ENCODE measurements around the gene CIP2A.

Gene CIP2A

DNA sequence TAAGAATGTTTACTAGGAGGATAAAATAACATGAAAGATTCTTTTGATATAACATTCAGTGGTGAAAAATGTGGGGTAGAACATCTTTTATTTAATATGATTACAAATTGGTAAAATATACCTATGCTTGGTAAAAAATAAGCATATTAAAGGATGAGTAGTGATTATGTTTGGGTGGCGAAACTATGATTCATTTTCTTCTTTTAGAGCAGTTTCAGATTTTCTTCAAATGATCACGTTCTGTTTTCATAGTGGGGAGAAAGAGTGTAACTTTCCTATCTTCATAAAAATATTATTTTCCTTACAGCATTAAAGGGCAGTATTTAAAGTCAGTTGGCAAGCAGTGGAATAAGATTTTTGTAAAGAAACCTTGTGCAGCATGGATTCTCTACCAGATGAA lies 15.8 kb upstream of the CIP2A start:
- no peaks in the 10 kb centered on the region for H3K9me3 ChIP-seq (ENCODE audit: control insufficient read depth, low read length)
- no peak overlapping the region for H2BK5ac ChIP-seq (ENCODE audit: low read depth, low read length, poor library complexity, severe bottlenecking)
- no peak overlapping the region for H2BK15ac ChIP-seq (ENCODE audit: low read depth, poor library complexity, severe bottlenecking)
- H3K4me2 ChIP-seq (ENCODE audit: low read length, poor library complexity, severe bottlenecking) = no peak overlapping the region
- H3K14ac ChIP-seq (ENCODE audit: low read length in 2 of 2) = no peak overlapping the region
- H4K91ac ChIP-seq (ENCODE audit: low read length) = no peak overlapping the region
- no peak overlapping the region for H3K4me3 ChIP-seq (ENCODE audit: insufficient read depth in 1 of 2, low read depth in 1 of 2, low read length in 2 of 2)
- H4K8ac ChIP-seq (ENCODE audit: low read length) = no peak overlapping the region
- no peak overlapping the region for H3K23ac ChIP-seq (ENCODE audit: low read length in 2 of 2)
- 100% methylated on average over 1 of the region's 2 CpGs for WGBS
- DNase-seq = no peak
- H3K18ac ChIP-seq (ENCODE audit: low read depth in 1 of 2, low read length in 2 of 2) = no peak overlapping the region
- H3K27ac ChIP-seq (ENCODE audit: low read length, poor library complexity, severe bottlenecking) = no peak overlapping the region
- H3K4me1 ChIP-seq (ENCODE audit: control insufficient read depth, insufficient read depth, low read depth, low read length) = no peaks in the 10 kb centered on the region
- peaks cover 12% of the 10 kb centered on the region for H3K79me1 ChIP-seq (replicated peaks; ENCODE audit: low read length, poor library complexity, severe bottlenecking)
- no peaks in the 10 kb centered on the region for H3K27me3 ChIP-seq (ENCODE audit: control insufficient read depth in 1 of 2, insufficient read depth in 1 of 2, low read length in 2 of 2)
- H2AFZ ChIP-seq (ENCODE audit: low read depth, low read length) = no peak overlapping the region
- H3K36me3 ChIP-seq (ENCODE audit: control insufficient read depth in 1 of 2, insufficient read depth in 2 of 2, low read depth in 1 of 2, low read length in 2 of 2) = peaks cover 0 to 4% of the 10 kb centered on the region in 2 experiments
- H2AK5ac ChIP-seq (ENCODE audit: low read length, severe bottlenecking) = no peak overlapping the region
- no peak overlapping the region for H3K9ac ChIP-seq (ENCODE audit: low read length)
- no peak overlapping the region for H3K4ac ChIP-seq (ENCODE audit: low read depth in 1 of 2, low read length in 2 of 2)
- H2BK12ac ChIP-seq (ENCODE audit: low read length in 2 of 2) = no peak overlapping the region
- H2BK120ac ChIP-seq (ENCODE audit: low read depth, low read length) = no peak overlapping the region

DNA sequence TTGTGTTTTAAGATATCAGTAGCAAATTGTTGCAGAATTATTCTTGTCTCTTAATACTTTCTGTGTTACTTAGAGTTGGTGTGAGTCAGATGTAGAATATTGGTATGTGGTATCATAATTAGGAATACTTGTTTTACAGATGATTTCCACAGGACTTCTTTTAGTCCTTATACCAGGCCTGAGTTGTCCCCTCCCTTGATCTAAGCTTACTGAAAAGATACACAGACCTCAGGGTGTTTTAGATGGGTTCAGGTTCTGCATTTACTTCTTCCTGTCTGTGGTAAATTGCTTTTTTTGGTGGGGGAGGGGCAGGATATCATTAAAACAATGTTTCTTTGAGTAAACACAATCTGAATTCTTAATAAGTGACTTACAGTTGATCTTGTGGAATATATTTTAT lies 14.5 kb upstream of the CIP2A start:
- no peak overlapping the region for H3K4me3 ChIP-seq (ENCODE audit: insufficient read depth in 1 of 2, low read depth in 1 of 2, low read length in 2 of 2)
- H4K8ac ChIP-seq (ENCODE audit: low read length) = no peak overlapping the region
- H3K79me1 ChIP-seq (replicated peaks; ENCODE audit: low read length, poor library complexity, severe bottlenecking) = peaks cover 13% of the 10 kb centered on the region
- H3K18ac ChIP-seq (ENCODE audit: low read depth in 1 of 2, low read length in 2 of 2) = no peak overlapping the region
- no peak overlapping the region for H3K27ac ChIP-seq (ENCODE audit: low read length, poor library complexity, severe bottlenecking)
- no peaks in the 10 kb centered on the region for H3K27me3 ChIP-seq (ENCODE audit: control insufficient read depth in 1 of 2, insufficient read depth in 1 of 2, low read length in 2 of 2)
- no peak overlapping the region for H2BK120ac ChIP-seq (ENCODE audit: low read depth, low read length)
- no peak overlapping the region for H3K4me2 ChIP-seq (ENCODE audit: low read length, poor library complexity, severe bottlenecking)
- no peak overlapping the region for H2BK12ac ChIP-seq (ENCODE audit: low read length in 2 of 2)
- no peak for DNase-seq
- no peak overlapping the region for H3K14ac ChIP-seq (ENCODE audit: low read length in 2 of 2)
- H3K36me3 ChIP-seq (ENCODE audit: control insufficient read depth in 1 of 2, insufficient read depth in 2 of 2, low read depth in 1 of 2, low read length in 2 of 2) = no peaks in the 10 kb centered on the region
- H3K4me1 ChIP-seq (ENCODE audit: control insufficient read depth, insufficient read depth, low read depth, low read length) = no peaks in the 10 kb centered on the region
- H3K9ac ChIP-seq (ENCODE audit: low read length) = no peak overlapping the region
- H2AK5ac ChIP-seq (ENCODE audit: low read length, severe bottlenecking) = no peak overlapping the region
- H2BK15ac ChIP-seq (ENCODE audit: low read depth, poor library complexity, severe bottlenecking) = no peak overlapping the region
- no peak overlapping the region for H4K91ac ChIP-seq (ENCODE audit: low read length)
- no peak overlapping the region for H2BK5ac ChIP-seq (ENCODE audit: low read depth, low read length, poor library complexity, severe bottlenecking)
- H3K4ac ChIP-seq (ENCODE audit: low read depth in 1 of 2, low read length in 2 of 2) = no peak overlapping the region
- H2AFZ ChIP-seq (ENCODE audit: low read depth, low read length) = no peak overlapping the region
- H3K23ac ChIP-seq (ENCODE audit: low read length in 2 of 2) = no peak overlapping the region
- H3K9me3 ChIP-seq (ENCODE audit: control insufficient read depth, low read length) = no peaks in the 10 kb centered on the region

DNA sequence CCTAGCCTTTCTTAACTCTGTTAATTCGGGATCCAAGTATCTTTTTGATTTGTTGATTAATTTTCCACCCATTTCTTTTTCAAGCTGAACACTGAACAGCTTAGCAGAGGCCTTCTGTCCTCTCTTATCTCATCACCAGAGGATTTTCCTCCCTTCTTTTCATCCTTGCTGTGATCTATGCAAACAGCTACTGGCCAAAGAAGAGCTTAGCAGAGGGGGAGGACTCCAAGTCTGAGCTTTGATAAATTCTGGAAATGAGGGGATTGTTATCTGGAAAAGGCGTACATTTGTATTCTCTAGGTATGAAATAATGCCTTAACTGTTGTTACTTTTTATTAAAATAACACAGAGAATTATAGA lies 13.7 kb upstream of the CIP2A start:
- Histone ChIP-seq H3K18ac (ENCODE audit: low read depth in 1 of 2, low read length in 2 of 2) (no peak overlapping the region), H3K9me3 (ENCODE audit: control insufficient read depth, low read length) (no peaks in the 10 kb centered on the region), H2BK12ac (ENCODE audit: low read length in 2 of 2) (no peak overlapping the region), H3K79me1 (replicated peaks; ENCODE audit: low read length, poor library complexity, severe bottlenecking) (peaks cover 14% of the 10 kb centered on the region), H3K27ac (ENCODE audit: low read length, poor library complexity, severe bottlenecking) (no peak overlapping the region), H3K4me2 (ENCODE audit: low read length, poor library complexity, severe bottlenecking) (no peak overlapping the region), H2BK5ac (ENCODE audit: low read depth, low read length, poor library complexity, severe bottlenecking) (no peak overlapping the region), H3K23ac (ENCODE audit: low read length in 2 of 2) (no peak overlapping the region), H2BK15ac (ENCODE audit: low read depth, poor library complexity, severe bottlenecking) (no peak overlapping the region), H4K91ac (ENCODE audit: low read length) (no peak overlapping the region), H2AFZ (ENCODE audit: low read depth, low read length) (no peak overlapping the region), H3K4me1 (ENCODE audit: control insufficient read depth, insufficient read depth, low read depth, low read length) (no peaks in the 10 kb centered on the region), H3K36me3 (ENCODE audit: control insufficient read depth in 1 of 2, insufficient read depth in 2 of 2, low read depth in 1 of 2, low read length in 2 of 2) (no peaks in the 10 kb centered on the region), H3K14ac (ENCODE audit: low read length in 2 of 2) (no peak overlapping the region), H3K27me3 (ENCODE audit: control insufficient read depth in 1 of 2, insufficient read depth in 1 of 2, low read length in 2 of 2) (no peaks in the 10 kb centered on the region), H3K9ac (ENCODE audit: low read length) (no peak overlapping the region), H3K4ac (ENCODE audit: low read depth in 1 of 2, low read length in 2 of 2) (no peak overlapping the region), H4K8ac (ENCODE audit: low read length) (no peak overlapping the region), H2AK5ac (ENCODE audit: low read length, severe bottlenecking) (no peak overlapping the region), H3K4me3 (ENCODE audit: insufficient read depth in 1 of 2, low read depth in 1 of 2, low read length in 2 of 2) (no peak overlapping the region), H2BK120ac (ENCODE audit: low read depth, low read length) (no peak overlapping the region)
- WGBS = 100% methylated on average over 1 of the region's 2 CpGs
- no peak for DNase-seq

DNA sequence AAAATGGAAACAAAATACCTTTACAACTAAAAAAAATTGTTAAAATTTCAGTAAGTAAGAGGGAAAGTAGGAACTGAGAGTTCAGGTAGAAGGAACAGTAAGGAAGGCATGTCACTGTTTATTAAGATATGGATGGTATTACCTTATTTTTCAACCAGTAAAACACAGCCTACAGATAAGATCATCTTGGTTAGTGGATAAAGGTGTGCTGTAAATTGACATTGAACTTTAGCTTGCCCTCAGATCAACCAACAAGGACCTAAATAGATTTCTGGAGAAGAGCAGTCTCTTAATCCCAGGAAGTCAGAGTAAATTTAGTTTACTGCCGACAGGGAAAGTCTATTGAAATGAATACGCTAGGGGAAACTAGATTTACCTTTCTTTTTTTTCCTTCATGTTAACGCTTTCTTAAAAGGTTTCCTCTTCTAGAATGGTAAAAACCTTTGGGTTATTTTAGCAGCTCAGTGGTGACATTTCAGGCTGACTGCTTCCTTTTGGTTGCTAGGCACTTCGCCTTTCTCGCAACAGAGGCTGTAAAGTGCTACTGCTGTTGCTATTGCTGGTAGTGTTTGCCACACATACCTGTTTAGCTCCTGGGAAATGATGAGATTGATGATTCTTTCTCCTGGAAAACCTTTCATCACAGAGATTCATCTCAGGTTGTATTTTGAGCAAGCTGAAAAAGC lies 13.2 kb upstream of the CIP2A start:
- no peak for DNase-seq
- H3K27ac ChIP-seq (ENCODE audit: low read length, poor library complexity, severe bottlenecking) = no peak overlapping the region
- H3K27me3 ChIP-seq (ENCODE audit: control insufficient read depth in 1 of 2, insufficient read depth in 1 of 2, low read length in 2 of 2) = no peaks in the 10 kb centered on the region
- peaks cover 14% of the 10 kb centered on the region for H3K79me1 ChIP-seq (replicated peaks; ENCODE audit: low read length, poor library complexity, severe bottlenecking)
- H4K91ac ChIP-seq (ENCODE audit: low read length) = no peak overlapping the region
- no peak overlapping the region for H3K23ac ChIP-seq (ENCODE audit: low read length in 2 of 2)
- H4K8ac ChIP-seq (ENCODE audit: low read length) = no peak overlapping the region
- 97% methylated on average over 5 of the region's 5 CpGs for WGBS
- no peak overlapping the region for H3K4ac ChIP-seq (ENCODE audit: low read depth in 1 of 2, low read length in 2 of 2)
- H3K4me1 ChIP-seq (ENCODE audit: control insufficient read depth, insufficient read depth, low read depth, low read length) = no peaks in the 10 kb centered on the region
- no peak overlapping the region for H2AFZ ChIP-seq (ENCODE audit: low read depth, low read length)
- H2AK5ac ChIP-seq (ENCODE audit: low read length, severe bottlenecking) = no peak overlapping the region
- H2BK5ac ChIP-seq (ENCODE audit: low read depth, low read length, poor library complexity, severe bottlenecking) = no peak overlapping the region
- H3K14ac ChIP-seq (ENCODE audit: low read length in 2 of 2) = no peak overlapping the region
- no peak overlapping the region for H2BK120ac ChIP-seq (ENCODE audit: low read depth, low read length)
- H3K9me3 ChIP-seq (ENCODE audit: control insufficient read depth, low read length) = no peaks in the 10 kb centered on the region
- H2BK12ac ChIP-seq (ENCODE audit: low read length in 2 of 2) = no peak overlapping the region
- no peak overlapping the region for H3K4me2 ChIP-seq (ENCODE audit: low read length, poor library complexity, severe bottlenecking)
- no peak overlapping the region for H2BK15ac ChIP-seq (ENCODE audit: low read depth, poor library complexity, severe bottlenecking)
- H3K4me3 ChIP-seq (ENCODE audit: insufficient read depth in 1 of 2, low read depth in 1 of 2, low read length in 2 of 2) = no peak overlapping the region
- no peak overlapping the region for H3K9ac ChIP-seq (ENCODE audit: low read length)
- H3K18ac ChIP-seq (ENCODE audit: low read depth in 1 of 2, low read length in 2 of 2) = no peak overlapping the region
- H3K36me3 ChIP-seq (ENCODE audit: control insufficient read depth in 1 of 2, insufficient read depth in 2 of 2, low read depth in 1 of 2, low read length in 2 of 2) = no peaks in the 10 kb centered on the region

Measured in mesenchymal stem cell (in vitro differentiated cells and primary cell).